ENCODE measurements around the gene HSD17B1. TPM values are rescaled to one million over a fixed set of nuclear protein-coding genes. Genes with fewer than 3 reads are reported as not detected.

HSD17B1 gene
- total RNA-seq, 1 donor from 2014 or later = 1.5 TPM

DNA sequence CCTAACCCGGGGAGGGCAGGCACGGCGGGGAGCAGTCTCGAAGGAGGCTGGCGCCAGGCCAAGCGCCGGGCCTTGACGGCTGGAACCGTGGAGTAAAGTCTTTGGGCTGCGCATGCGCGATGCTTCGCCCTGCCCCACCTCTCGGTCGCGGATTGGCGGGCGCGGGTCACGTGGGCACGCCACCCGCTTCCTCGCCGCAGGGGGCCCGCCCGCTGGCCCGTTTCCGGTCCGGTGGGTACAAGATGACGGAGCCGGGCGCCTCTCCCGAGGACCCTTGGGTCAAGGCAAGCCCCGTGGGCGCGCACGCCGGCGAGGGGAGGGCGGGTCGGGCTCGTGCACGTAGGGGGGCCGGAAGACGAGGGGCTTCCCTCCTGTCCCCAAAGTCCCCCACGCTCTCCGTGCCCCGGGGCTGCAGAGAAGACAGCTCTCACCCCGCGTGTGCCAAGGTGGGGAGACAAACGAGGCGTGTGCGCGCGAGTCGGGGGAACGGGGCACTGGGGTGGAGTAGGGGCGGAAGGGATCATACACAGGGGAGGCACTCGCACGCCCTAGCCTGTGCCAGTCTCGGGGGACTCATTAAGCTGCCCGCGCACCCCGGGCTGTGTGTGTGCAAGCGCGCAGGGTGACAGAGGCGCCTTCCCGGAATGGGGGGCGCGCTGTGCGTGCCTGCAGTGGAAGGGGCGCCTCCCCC, 14.3 kb downstream of the HSD17B1 start, which contains the start of gene MLX:
MLX (plus strand) TSS at position 218 of the 691 bp plus-strand sequence; CDS start at position 243, 25 bp downstream.
- peak within 1 kb of the TSS; percentile 77 for H3K4me3 ChIP-seq (ENCODE audit: insufficient read depth, low read depth, low read length)
- H3K9ac ChIP-seq (ENCODE audit: low read length) = peak within 1 kb of the TSS; percentile 84
- H3K36me3 ChIP-seq (ENCODE audit: insufficient read depth, low read length) = peaks cover 35% of the 10 kb centered on the region
- H3K4me1 Mint-ChIP-seq (ENCODE audit: low read depth, unreplicated experiment) = peaks cover 20% of the 10 kb centered on the region
- peak within 1 kb of the TSS; percentile 96 for H3K4me3 Mint-ChIP-seq (ENCODE audit: unreplicated experiment)
- FAIRE-seq (no peak), DNase-seq (ENCODE audit: low read depth) (peak; percentile 59)
- H2AFZ ChIP-seq (ENCODE audit: low read depth, low read length) = peak within 1 kb of the TSS; percentile 72
- H3K9me3 Mint-ChIP-seq (ENCODE audit: unreplicated experiment) = no peaks in the 10 kb centered on the region
- H3K9me3 ChIP-seq (ENCODE audit: insufficient read depth, low read depth, low read length) = no peaks in the 10 kb centered on the region
- peak within 1 kb of the TSS; percentile 81 for H3K27ac Mint-ChIP-seq (ENCODE audit: unreplicated experiment)
- no peaks in the 10 kb centered on the region for H3K27me3 Mint-ChIP-seq (ENCODE audit: low read depth, unreplicated experiment)
- H3K27me3 ChIP-seq (ENCODE audit: insufficient read depth, low read length) = no peaks in the 10 kb centered on the region
- no peak for TF ChIP-seq EZH2 (IDR thresholded peaks at IDR 0.05; ENCODE audit: insufficient read depth, low read length)
- TF ChIP-seq, protein P1, sequence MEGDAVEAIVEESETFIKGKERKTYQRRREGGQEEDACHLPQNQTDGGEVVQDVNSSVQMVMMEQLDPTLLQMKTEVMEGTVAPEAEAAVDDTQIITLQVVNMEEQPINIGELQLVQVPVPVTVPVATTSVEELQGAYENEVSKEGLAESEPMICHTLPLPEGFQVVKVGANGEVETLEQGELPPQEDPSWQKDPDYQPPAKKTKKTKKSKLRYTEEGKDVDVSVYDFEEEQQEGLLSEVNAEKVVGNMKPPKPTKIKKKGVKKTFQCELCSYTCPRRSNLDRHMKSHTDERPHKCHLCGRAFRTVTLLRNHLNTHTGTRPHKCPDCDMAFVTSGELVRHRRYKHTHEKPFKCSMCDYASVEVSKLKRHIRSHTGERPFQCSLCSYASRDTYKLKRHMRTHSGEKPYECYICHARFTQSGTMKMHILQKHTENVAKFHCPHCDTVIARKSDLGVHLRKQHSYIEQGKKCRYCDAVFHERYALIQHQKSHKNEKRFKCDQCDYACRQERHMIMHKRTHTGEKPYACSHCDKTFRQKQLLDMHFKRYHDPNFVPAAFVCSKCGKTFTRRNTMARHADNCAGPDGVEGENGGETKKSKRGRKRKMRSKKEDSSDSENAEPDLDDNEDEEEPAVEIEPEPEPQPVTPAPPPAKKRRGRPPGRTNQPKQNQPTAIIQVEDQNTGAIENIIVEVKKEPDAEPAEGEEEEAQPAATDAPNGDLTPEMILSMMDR (IDR thresholded peaks at IDR 0.05; ENCODE audit: insufficient read depth, low read depth, low read length) = no peak
- peaks cover 39% of the 10 kb centered on the region for H3K4me1 ChIP-seq (ENCODE audit: insufficient read depth, low read length)
- H3K4me2 ChIP-seq (ENCODE audit: low read length) = peak within 1 kb of the TSS; percentile 89
- H3K27ac ChIP-seq (ENCODE audit: low read depth, low read length) = peak within 1 kb of the TSS; percentile 64
- peaks cover 23% of the 10 kb centered on the region for H3K36me3 Mint-ChIP-seq (ENCODE audit: low read depth, unreplicated experiment)
- peaks cover 24% of the 10 kb centered on the region for H4K20me1 ChIP-seq (ENCODE audit: insufficient read depth, low read length)
- peaks cover 70% of the 10 kb centered on the region for H3K79me2 ChIP-seq (ENCODE audit: insufficient read depth, low read length)

DNA sequence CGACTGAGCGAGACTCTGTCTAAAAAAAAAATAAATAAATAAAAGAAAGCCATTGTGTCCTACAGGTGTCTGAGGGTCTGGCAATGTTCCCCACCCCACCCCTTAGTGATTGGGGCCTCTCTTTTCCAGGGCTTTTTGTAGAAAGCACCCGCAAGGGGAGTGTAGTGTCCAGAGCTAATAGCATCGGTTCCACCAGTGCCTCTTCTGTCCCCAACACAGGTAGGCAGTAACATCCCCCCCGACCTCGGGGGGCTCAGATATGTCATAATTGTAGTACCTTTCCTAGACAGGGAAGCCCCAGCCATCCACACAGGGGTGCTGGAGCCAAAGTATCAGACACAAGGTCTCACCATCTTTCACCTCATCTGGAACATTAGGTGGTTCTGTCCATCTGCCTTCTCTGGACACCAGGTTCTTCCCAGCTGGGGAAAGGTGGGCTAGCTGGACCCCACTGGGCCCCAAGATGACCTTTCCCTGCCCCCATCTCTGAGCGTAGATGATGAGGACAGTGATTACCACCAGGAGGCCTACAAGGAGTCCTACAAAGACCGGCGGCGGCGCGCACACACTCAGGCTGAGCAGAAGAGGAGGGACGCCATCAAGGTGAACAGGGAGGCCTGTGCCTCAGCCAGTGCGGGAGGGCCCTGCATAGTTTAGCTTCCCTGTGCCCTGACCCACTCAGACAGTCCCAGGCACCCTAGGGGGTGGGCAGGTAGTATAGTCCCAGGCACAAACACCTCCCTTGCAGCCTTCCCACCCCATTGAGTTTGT, 15.8 kb downstream of the HSD17B1 start:
- Mint-ChIP-seq H3K27ac (ENCODE audit: unreplicated experiment) (peak overlapping the region; percentile 53), H3K27me3 (ENCODE audit: low read depth, unreplicated experiment) (no peaks in the 10 kb centered on the region), H3K9me3 (ENCODE audit: unreplicated experiment) (no peaks in the 10 kb centered on the region), H3K36me3 (ENCODE audit: low read depth, unreplicated experiment) (peaks cover 27% of the 10 kb centered on the region), H3K4me1 (ENCODE audit: low read depth, unreplicated experiment) (peaks cover 11% of the 10 kb centered on the region), H3K4me3 (ENCODE audit: unreplicated experiment) (peak overlapping the region; percentile 96)
- Histone ChIP-seq H3K9ac (ENCODE audit: low read length) (no peak overlapping the region), H3K27me3 (ENCODE audit: insufficient read depth, low read length) (no peaks in the 10 kb centered on the region), H3K36me3 (ENCODE audit: insufficient read depth, low read length) (peaks cover 49% of the 10 kb centered on the region), H3K27ac (ENCODE audit: low read depth, low read length) (no peak overlapping the region), H2AFZ (ENCODE audit: low read depth, low read length) (no peak overlapping the region), H3K4me3 (ENCODE audit: insufficient read depth, low read depth, low read length) (no peak overlapping the region), H3K79me2 (ENCODE audit: insufficient read depth, low read length) (peaks cover 67% of the 10 kb centered on the region), H3K4me2 (ENCODE audit: low read length) (peak overlapping the region; percentile 32), H4K20me1 (ENCODE audit: insufficient read depth, low read length) (peaks cover 35% of the 10 kb centered on the region), H3K9me3 (ENCODE audit: insufficient read depth, low read depth, low read length) (no peaks in the 10 kb centered on the region), H3K4me1 (ENCODE audit: insufficient read depth, low read length) (peaks cover 27% of the 10 kb centered on the region)
- TF ChIP-seq EZH2 (IDR thresholded peaks at IDR 0.05; ENCODE audit: insufficient read depth, low read length) = no peak
- TF ChIP-seq, protein P1 (IDR thresholded peaks at IDR 0.05; ENCODE audit: insufficient read depth, low read depth, low read length) = no peak
- no peak for DNase-seq (ENCODE audit: low read depth)
- FAIRE-seq = no peak

Measured in astrocyte (in vitro differentiated cells and primary cell).